Kidney tubule cell (primary cell): ENCODE results near the gene LAMTOR1.

Experiments used
- DNase-seq: peaks from one replicate; pipeline ENCODE4 v3.0.0-alpha.2; 2018; ENCODE audit warnings: low spot score

LAMTOR1 gene

GRCh38 chr11:72116019-72116755, 13.1 kb upstream of the LAMTOR1 start:
- no peak for DNase-seq

DNA sequence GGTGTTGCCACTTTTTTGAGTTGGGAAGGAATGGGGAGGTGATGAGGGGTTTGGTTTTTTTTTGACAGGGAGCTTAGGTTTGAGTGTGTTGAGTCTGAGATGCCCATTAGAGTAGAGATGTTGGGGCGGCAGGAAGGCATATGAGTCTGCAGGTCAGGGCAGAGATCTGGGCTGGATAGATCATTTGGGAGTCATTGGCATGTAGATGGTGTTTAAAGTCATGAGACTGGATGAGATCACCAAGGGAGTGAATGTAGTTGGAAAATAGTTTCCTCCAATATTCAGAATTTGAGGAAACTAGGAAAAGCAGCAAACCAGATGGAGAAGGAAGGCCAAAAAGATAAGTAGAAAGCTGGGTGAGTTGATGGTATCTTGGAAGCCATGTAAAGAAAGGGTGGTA, 11.5 kb upstream of the LAMTOR1 start:
- DNase-seq, result peak; percentile 41

DNA sequence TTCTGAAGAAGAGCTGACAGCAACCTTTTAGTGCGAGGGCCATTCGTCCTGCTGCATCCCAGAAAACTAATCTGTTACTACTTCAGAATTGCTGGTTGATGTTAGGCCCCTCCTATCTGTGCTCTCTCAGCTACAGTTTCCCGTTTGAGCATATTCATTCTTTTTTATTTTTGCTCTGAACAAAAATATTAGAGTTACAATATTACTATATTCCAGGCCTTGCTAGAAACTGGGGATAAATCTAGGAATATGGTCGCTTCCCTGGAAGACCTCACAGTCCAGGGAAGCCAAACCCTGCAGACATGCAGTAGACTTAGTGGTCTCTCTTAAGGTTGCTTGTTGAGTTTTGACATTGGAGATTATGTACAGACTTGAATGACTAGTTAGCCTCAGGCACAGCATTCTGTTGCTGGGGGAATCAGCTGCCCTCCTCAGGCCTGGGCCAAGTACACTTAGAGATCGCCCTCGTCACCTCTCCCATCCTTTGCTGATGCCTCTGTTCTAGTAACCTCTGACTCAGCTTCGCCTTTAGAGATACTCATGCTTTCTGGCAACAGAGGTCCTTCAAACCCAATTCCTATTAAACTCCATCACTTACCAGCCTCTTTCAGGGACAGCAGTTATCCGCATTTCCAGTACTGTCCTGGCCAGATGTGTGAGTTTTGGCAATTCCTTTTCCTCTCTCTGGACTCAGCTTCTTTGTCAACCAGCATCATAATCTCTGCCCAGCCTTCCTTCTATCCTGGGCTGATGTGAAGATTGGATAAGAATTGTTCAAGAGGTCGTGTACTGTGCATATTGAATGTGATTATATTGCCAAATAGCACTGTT, 10.1 kb upstream of the LAMTOR1 start:
- peak; percentile 22 for DNase-seq

DNA sequence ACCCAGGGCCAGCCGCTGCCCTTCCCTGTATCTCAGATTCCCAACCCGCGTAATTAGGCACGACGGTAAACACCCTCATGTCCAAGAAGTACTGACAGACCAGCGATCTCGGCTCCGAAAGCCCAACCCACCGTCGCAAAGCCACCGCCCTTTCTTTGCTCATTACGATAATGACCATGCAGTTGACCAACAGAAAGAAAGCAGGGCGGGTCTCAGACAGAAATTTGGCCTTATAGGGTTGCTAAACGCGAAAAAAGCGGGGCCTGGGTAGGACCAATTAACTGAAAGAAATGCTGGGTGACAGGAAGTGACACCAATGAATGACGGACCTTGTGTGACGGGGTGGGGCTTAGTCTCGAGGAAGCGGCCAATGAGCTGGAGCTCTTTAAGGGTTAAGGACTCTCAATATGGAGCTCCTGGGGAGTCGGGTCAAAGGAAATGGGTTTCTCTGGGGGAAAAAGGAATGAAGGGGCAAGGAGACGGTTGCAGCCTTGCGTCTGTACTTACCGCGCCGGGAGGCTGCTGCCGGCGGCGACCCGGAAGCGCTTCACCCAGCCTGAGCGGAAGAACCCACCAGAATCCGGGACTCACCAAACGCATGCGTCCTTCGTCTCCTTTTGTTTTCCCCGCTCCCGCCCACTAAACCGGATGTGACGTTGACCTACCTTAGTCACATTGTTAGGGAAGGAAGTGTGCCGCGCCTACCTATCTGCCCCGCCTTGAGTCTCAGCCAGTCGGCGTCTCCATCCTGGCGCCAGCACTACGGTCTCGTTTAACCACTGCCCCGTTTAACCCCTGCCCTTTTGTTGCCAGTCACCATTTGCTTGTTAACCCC, 9.3 kb upstream of the LAMTOR1 start, which contains the start of gene ANAPC15:
Gene ANAPC15, minus strand, starts transcription at position 553 of the 835 bp plus-strand sequence. CDS start 1,419 bp downstream, outside the sequence.
- peak; percentile 99 for DNase-seq

DNA sequence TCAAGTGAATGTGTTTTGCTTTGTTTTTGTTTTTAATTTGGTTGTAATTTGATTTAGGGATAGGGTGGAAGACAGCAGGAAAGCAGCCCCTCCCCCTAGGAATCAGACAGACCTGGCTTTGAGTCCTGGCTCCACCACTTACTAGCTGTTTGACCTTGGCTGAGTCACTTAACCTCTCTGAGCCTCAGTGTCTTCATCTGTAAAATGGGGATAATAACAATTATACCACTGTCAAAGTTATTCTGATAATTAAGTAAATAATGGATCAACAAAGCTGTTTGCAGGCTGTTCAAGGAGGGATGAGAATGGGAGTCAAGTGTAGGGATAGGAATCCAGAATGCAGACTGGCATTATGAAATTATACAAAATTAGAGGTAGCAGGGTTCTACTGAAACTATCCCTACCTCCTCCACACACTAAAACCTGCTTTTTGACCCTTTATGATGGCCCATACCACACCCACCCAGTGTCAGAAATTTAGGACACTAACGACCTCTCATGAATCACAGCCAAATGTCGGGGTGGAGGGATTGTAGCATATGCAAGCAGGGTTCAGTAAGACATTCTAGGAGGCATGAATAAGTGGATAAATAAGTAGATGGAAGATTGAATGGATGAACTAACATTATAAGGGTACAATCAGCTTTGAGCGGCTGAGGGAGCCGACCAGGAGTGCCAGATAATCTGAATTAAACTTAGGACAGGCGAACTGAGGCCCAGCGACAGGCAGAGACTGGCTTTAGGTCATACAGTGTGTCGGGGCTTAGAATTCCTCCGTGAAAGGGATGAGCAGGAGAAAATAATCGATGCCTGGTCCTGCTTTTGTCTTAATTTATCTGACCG, 8.4 kb upstream of the LAMTOR1 start:
- DNase-seq, result no peak

DNA sequence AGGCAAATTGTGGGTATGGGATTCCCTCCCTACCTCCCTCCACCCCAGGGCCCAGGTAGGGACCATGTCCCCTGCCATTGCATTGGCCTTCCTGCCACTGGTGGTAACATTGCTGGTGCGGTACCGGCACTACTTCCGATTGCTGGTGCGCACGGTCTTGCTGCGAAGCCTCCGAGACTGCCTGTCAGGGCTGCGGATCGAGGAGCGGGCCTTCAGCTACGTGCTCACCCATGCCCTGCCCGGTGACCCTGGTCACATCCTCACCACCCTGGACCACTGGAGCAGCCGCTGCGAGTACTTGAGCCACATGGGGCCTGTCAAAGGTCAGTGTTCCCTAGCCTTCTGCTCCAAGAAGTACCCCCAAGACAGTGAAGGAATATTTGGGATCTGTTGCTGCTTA, 2.8 kb upstream of the LAMTOR1 start, which contains the start of gene TOMT:
Gene TOMT, plus strand, starts transcription at position 37 of the 400 bp plus-strand sequence. Its CDS starts 28 bp downstream, at position 65.
- no peak for DNase-seq

DNA sequence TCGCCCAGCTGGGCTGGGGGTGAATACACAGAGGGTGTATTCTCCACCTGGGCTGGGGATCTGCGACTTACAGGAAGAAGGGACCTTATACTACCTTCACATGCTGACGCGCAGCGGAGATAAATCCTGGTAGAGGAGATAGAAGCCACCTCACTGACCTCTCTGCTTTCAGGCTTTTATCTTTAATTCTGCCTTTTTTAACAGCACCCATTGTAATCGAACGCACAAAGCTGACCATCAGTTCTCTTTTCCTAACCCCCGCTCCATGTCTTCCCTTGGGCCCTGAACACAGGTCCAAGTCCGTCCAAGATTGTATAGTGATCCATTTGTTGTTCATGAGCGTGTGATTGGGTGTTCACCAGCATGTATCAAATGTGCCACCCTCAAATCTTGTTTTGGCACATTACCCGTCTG, 664 bp upstream of the LAMTOR1 start:
- no peak for DNase-seq

DNA sequence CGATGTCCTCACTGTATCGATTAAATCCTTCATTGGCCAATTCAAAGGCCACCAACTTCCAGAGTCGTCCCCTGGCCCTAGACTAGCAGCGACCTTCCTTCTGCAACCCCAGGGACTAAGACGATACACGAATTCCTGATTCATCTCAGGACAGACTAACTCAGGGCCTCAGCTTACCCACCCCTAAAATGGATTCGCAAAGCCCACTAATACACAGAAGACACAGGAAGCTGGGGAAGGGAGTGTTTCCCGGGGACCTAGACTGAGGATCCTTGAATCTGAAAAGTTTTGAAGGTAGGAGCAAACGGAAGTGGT, 509 bp downstream of the LAMTOR1 start:
- no peak for DNase-seq

GRCh38 chr11:72102162-72102561, 935 bp downstream of the LAMTOR1 start:
- DNase-seq, result no peak

GRCh38 chr11:72100462-72100861, 2.6 kb downstream of the LAMTOR1 start:
- DNase-seq, result no peak

- DNase-seq, result no peak
Observed at GRCh38 chr11:72100009-72100408, 3.1 kb downstream of the LAMTOR1 start.

GRCh38 chr11:72098741-72099140, 4.4 kb downstream of the LAMTOR1 start:
- no peak for DNase-seq

- peak; percentile 61 for DNase-seq
Observed at GRCh38 chr11:72091292-72091691, 11.8 kb downstream of the LAMTOR1 start.

GRCh38 chr11:72088076-72088808, 14.9 kb downstream of the LAMTOR1 start:
- DNase-seq, result no peak

DNA sequence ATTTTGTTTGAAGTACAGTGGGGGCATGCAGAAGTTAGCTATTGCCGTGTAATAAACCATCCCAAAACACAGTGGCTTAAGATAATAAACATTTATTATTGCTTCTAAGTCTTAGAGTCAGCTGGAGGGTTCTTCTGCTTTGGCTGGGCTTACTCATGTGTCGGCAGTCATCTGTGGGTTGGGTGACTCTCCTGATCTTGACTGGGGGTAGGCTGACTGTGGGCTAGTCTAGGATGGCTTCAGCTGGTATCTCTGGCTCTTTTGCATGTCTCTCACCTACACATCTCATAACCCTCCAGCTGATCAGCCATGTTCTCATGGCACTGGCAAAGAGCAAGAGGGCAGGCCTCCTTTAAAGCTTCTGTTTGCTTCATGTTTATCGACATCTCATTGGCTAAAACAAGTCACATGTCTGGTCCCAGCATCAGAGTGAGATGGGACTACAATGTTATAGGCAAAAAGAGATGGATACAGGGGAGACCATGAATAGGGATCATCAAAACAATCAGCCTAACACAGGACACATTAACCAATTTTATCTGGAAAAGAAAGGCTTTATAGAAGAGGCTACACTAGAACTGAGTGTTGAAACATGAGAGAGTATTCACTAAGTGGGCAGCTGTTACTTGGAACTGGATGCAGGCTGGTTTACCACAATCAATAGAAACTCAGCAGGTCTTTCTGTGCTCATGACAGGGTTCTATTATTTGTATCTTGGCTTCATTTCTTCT, 17.3 kb downstream of the LAMTOR1 start:
- no peak for DNase-seq

- no peak for DNase-seq
Observed at GRCh38 chr11:72084965-72085364, 18.1 kb downstream of the LAMTOR1 start.

- DNase-seq, result no peak
Observed at GRCh38 chr11:72084076-72084475, 19.0 kb downstream of the LAMTOR1 start.

DNA sequence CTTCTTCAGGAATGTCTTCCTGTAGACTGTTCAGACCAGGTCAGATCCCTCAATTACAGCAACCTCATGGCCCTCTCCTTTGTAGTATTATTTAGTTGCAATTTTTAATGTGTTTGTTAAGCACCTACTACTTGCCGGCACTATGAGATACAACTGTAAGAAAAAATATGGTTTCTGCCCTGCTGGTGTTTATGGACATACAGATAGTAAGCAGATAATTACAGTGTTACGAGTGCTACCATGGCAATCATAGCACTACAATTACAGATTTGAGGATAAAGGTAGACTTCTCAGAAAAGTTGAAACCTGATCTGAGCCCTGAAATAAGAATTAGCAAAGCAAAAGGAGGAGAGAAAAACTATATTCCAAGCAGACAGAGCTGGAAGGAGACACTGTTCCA, 19.7 kb downstream of the LAMTOR1 start:
- no peak for DNase-seq

DNA sequence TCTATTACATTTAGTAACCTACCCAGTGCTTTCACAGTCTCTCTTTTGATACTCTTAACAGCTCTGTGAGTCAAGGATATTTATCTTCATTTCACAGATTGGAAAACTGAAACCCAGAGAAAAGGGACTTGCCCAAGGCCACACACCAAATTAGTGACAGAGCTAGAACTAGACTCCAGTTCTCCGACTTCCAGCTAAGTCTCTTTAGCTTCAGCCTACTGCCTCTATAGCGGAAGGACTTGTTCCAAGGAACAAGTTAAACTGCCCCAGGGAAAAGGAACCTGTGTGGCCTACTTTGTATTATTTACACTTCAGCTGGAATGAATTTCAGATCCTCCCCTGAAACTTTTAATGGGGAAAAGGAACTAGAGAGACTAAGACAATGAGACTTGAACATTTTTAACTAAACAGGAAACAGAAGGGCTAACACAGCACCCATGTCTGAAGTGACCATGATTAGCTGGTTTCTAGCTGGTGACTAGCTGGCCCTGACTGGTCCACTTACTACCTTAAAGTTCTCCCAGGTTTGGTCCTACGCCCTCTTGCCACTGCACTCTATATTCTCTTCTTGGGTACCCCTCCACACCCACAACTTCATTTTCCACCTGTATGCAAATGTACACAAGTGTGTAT, 21.2 kb downstream of the LAMTOR1 start:
- peak; percentile 7 for DNase-seq
